RWPE2 (cell line): Measurements from ENCODE around the gene CCNA1.

Experiments used
- ATAC-seq: fragments of 200-7000 bp; cut with Tn5 transposase; 3 replicates; pipeline ENCODE4 v1.9.1; 2021; ENCODE audit warnings: low read depth
- DNase-seq: peaks from one replicate; pipeline ENCODE4 v3.0.0-alpha.2; 2020; ENCODE audit warnings: low spot score
- H3K27ac ChIP-seq: fragments of 450-650 bp; 2 replicates; pipeline ENCODE4 v1.5.1; 2017; ENCODE audit warnings: mild to moderate bottlenecking; ENCODE audit not compliant: poor library complexity, severe bottlenecking
- H3K27me3 ChIP-seq: fragments of 250-450 bp; sonication (Bioruptor Pico); 2 replicates; pipeline ENCODE4 v1.5.1; 2021; ENCODE audit warnings: mild to moderate bottlenecking, moderate library complexity; ENCODE audit not compliant: insufficient read depth, poor library complexity, severe bottlenecking
- H3K36me3 ChIP-seq: fragments of 250-450 bp; sonication (Bioruptor Pico); 2 replicates; pipeline ENCODE4 v1.5.1; 2020; ENCODE audit warnings: low read depth, mild to moderate bottlenecking, moderate library complexity
- H3K4me1 ChIP-seq: fragments of 250-450 bp; sonication (Bioruptor Pico); 2 replicates; pipeline ENCODE4 v1.5.1; 2021; ENCODE audit warnings: mild to moderate bottlenecking, moderate library complexity; ENCODE audit not compliant: insufficient read depth, poor library complexity, severe bottlenecking
- H3K4me3 ChIP-seq: fragments of 250-450 bp; sonication (Bioruptor Pico); 2 replicates; pipeline ENCODE4 v1.5.1; 2021; ENCODE audit warnings: mild to moderate bottlenecking, moderate library complexity; ENCODE audit not compliant: severe bottlenecking
- H3K9me3 ChIP-seq: fragments of 250-450 bp; sonication (Bioruptor Pico); 2 replicates; pipeline ENCODE4 v1.5.1; 2021; ENCODE audit warnings: mild to moderate bottlenecking, moderate library complexity; ENCODE audit not compliant: severe bottlenecking
- CTCF ChIP-seq: fragments of 450-650 bp; IDR thresholded peaks from one replicate; pipeline ENCODE4 v1.5.1; 2017; ENCODE audit warnings: mild to moderate bottlenecking, moderate library complexity; ENCODE audit not compliant: poor library complexity, severe bottlenecking

CCNA1 gene

GRCh38 chr13:36450534-36450933 is 18.2 kb downstream of the CCNA1 start:
- DNase-seq (no peak), ATAC-seq (no peak)
- H3K9me3 ChIP-seq: no peaks in the 10 kb centered on the region
- H3K36me3 ChIP-seq: no peaks in the 10 kb centered on the region
- no peak overlapping the region for H3K27ac ChIP-seq
- H3K4me3 ChIP-seq: no peak overlapping the region
- no peaks in the 10 kb centered on the region for H3K27me3 ChIP-seq
- peaks cover 9% of the 10 kb centered on the region for H3K4me1 ChIP-seq
- no peak for TF ChIP-seq CTCF

GRCh38 chr13:36453516-36453915 is 21.2 kb downstream of the CCNA1 start:
- H3K36me3 ChIP-seq: no peaks in the 10 kb centered on the region
- no peak overlapping the region for H3K27ac ChIP-seq
- no peaks in the 10 kb centered on the region for H3K27me3 ChIP-seq
- no peaks in the 10 kb centered on the region for H3K9me3 ChIP-seq
- H3K4me3 ChIP-seq: no peak overlapping the region
- no peaks in the 10 kb centered on the region for H3K4me1 ChIP-seq
- TF ChIP-seq CTCF: peak; percentile 40
- no peak for ATAC-seq
- DNase-seq: no peak

GRCh38 chr13:36454121-36454520 is 21.8 kb downstream of the CCNA1 start:
- Histone ChIP-seq H3K27ac (no peak overlapping the region), H3K27me3 (no peaks in the 10 kb centered on the region), H3K36me3 (no peaks in the 10 kb centered on the region), H3K4me1 (no peaks in the 10 kb centered on the region), H3K4me3 (no peak overlapping the region), H3K9me3 (no peaks in the 10 kb centered on the region)
- no peak; the same call in 2 of the 3 replicates for ATAC-seq
- no peak for TF ChIP-seq CTCF
- DNase-seq: no peak

GRCh38 chr13:36454987-36455386 is 22.7 kb downstream of the CCNA1 start:
- Histone ChIP-seq H3K36me3 (no peaks in the 10 kb centered on the region), H3K4me1 (no peaks in the 10 kb centered on the region), H3K27ac (no peak overlapping the region), H3K27me3 (no peaks in the 10 kb centered on the region), H3K9me3 (no peaks in the 10 kb centered on the region), H3K4me3 (no peak overlapping the region)
- no peak for ATAC-seq
- no peak for DNase-seq
- no peak for TF ChIP-seq CTCF

GRCh38 chr13:36456577-36456976 is 24.3 kb downstream of the CCNA1 start:
- ATAC-seq: no peak
- no peaks in the 10 kb centered on the region for H3K27me3 ChIP-seq

More at GRCh38 chr13:36456577-36456976, 24.3 kb downstream of the CCNA1 start:
- H3K9me3 ChIP-seq: no peaks in the 10 kb centered on the region
- DNase-seq: no peak
- no peaks in the 10 kb centered on the region for H3K4me1 ChIP-seq
- H3K36me3 ChIP-seq: no peaks in the 10 kb centered on the region
- H3K4me3 ChIP-seq: no peak overlapping the region
- no peak for TF ChIP-seq CTCF
- no peak overlapping the region for H3K27ac ChIP-seq
